Measurements from ENCODE around the gene AKAP17A. TPM values are rescaled to one million over a fixed set of nuclear protein-coding genes. Genes with fewer than 3 reads are reported as not detected.
A peak's percentile ranks its signal among the peaks of the same experiment; 100 is the strongest.

The AKAP17A gene
- total RNA-seq, 1 donor from 2014 or later: 34.3 TPM

DNA sequence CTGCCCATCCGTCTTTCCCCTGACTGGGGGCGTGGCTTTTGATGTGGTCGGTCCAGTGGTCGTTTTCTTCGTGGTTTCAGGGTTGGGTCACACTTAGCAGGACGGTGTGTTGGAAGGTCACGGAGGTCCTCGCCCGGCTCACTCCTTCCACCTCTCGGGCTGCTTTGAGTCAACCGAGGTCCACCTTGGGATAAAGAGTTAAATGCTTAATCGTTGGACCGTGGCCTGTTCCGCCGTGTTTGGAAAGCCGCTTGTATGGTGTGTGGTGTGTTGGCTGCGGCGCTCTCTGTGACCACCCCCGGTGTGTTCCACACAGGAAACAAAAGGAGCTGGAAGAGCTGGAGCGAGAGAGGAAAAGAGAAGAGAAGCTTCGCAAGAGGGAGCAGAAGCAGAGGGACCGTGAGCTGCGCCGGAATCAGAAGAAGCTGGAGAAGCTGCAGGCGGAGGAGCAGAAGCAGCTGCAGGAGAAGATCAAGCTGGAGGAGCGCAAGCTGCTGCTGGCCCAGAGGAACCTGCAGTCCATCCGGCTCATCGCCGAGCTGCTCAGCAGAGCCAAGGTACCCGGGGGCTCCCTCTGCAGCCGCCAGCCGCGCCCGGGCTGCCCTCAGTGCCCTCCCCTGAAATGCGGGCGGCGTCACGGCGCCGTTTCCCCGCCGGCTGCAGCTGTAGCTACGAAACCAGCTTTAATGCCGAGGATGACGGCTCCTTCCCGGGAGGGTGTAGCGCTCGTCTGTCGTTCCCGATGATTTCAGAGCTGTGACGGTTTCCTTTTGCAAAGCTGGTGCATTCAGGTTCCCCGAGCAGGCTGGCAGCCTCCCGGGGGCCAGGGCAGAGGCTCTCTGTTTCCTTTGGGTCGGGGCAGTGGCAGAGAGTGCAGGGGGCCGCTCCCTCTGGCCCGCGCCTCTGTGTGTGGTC lies 7.7 kb downstream of the AKAP17A start:
- Mint-ChIP-seq H3K27me3 (ENCODE audit: low read depth) (no peaks in the 10 kb centered on the region), H3K27ac (ENCODE audit: unreplicated experiment) (peak overlapping the region; percentile 45)

DNA sequence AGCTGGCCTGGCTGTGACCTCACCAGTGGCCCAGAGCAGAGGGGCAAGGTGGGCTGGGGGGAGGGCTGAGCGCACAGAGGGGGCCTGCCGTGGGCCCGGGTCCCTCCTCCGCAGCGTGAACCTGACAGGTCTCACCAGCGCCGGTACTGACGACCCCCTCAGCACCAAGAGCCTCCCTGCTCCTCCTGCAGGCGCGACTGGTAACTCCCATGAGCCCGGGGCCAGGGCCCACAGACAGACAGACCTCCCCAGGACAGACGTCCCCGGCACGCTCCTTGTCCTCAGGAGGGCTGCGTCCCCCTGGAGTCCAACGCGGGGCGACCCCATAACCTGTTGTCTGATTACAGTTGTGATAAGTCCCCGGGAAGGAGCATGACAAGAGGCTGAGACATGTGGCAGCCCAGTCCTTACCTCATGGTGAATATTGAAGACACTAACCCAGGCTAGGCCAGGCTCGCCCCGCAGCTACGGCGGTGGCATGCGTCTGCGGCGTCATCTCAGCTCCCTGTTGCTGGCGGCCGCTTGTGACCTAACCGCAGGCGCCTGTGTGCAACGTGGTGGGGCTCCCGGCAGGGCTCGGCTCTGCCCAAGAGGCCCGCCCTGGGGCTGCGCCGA lies 8.5 kb downstream of the AKAP17A start:
- H3K36me3 Mint-ChIP-seq (ENCODE audit: low read depth): peaks cover 49% of the 10 kb centered on the region

More for the DNA sequence above, 7.7 kb downstream of the AKAP17A start:
- peak; percentile 85 for DNase-seq (ENCODE audit: low spot score)
- Mint-ChIP-seq H3K9me3 (ENCODE audit: low read depth) (no peaks in the 10 kb centered on the region), H3K36me3 (ENCODE audit: low read depth) (peaks cover 47% of the 10 kb centered on the region), H3K4me3 (ENCODE audit: unreplicated experiment) (no peak overlapping the region), H3K4me1 (ENCODE audit: low read depth) (peaks cover 6% of the 10 kb centered on the region)
- TF ChIP-seq, protein P1, sequence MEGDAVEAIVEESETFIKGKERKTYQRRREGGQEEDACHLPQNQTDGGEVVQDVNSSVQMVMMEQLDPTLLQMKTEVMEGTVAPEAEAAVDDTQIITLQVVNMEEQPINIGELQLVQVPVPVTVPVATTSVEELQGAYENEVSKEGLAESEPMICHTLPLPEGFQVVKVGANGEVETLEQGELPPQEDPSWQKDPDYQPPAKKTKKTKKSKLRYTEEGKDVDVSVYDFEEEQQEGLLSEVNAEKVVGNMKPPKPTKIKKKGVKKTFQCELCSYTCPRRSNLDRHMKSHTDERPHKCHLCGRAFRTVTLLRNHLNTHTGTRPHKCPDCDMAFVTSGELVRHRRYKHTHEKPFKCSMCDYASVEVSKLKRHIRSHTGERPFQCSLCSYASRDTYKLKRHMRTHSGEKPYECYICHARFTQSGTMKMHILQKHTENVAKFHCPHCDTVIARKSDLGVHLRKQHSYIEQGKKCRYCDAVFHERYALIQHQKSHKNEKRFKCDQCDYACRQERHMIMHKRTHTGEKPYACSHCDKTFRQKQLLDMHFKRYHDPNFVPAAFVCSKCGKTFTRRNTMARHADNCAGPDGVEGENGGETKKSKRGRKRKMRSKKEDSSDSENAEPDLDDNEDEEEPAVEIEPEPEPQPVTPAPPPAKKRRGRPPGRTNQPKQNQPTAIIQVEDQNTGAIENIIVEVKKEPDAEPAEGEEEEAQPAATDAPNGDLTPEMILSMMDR (IDR thresholded peaks at IDR 0.05): no peak

GRCh38 chrX:1600406-1601050 lies 9.1 kb downstream of the AKAP17A start:
- H3K27ac Mint-ChIP-seq (ENCODE audit: unreplicated experiment): no peak overlapping the region
- H3K27me3 Mint-ChIP-seq (ENCODE audit: low read depth): no peaks in the 10 kb centered on the region
- peaks cover 44% of the 10 kb centered on the region for H3K36me3 Mint-ChIP-seq (ENCODE audit: low read depth)
- peak; percentile 85 for DNase-seq (ENCODE audit: low spot score)
- TF ChIP-seq, protein P1 (IDR thresholded peaks at IDR 0.05): no peak
- H3K4me1 Mint-ChIP-seq (ENCODE audit: low read depth): no peaks in the 10 kb centered on the region
- H3K9me3 Mint-ChIP-seq (ENCODE audit: low read depth): no peaks in the 10 kb centered on the region
- H3K4me3 Mint-ChIP-seq (ENCODE audit: unreplicated experiment): no peak overlapping the region

More for the DNA sequence above, 8.5 kb downstream of the AKAP17A start:
- no peaks in the 10 kb centered on the region for H3K27me3 Mint-ChIP-seq (ENCODE audit: low read depth)
- peak; percentile 85 for DNase-seq (ENCODE audit: low spot score)
- peaks cover 5% of the 10 kb centered on the region for H3K4me1 Mint-ChIP-seq (ENCODE audit: low read depth)
- H3K9me3 Mint-ChIP-seq (ENCODE audit: low read depth): no peaks in the 10 kb centered on the region
- no peak overlapping the region for H3K27ac Mint-ChIP-seq (ENCODE audit: unreplicated experiment)
- TF ChIP-seq, protein P1 (IDR thresholded peaks at IDR 0.05): no peak
- H3K4me3 Mint-ChIP-seq (ENCODE audit: unreplicated experiment): no peak overlapping the region

- peak; percentile 92 for DNase-seq (ENCODE audit: low spot score)
- Mint-ChIP-seq H3K9me3 (ENCODE audit: low read depth) (no peaks in the 10 kb centered on the region), H3K27me3 (ENCODE audit: low read depth) (no peaks in the 10 kb centered on the region), H3K36me3 (ENCODE audit: low read depth) (peaks cover 39% of the 10 kb centered on the region), H3K4me1 (ENCODE audit: low read depth) (no peaks in the 10 kb centered on the region), H3K27ac (ENCODE audit: unreplicated experiment) (no peak overlapping the region), H3K4me3 (ENCODE audit: unreplicated experiment) (no peak overlapping the region)
- TF ChIP-seq, protein P1 (IDR thresholded peaks at IDR 0.05): no peak
Measured at GRCh38 chrX:1601051-1601767, 9.8 kb downstream of the AKAP17A start.

DNA sequence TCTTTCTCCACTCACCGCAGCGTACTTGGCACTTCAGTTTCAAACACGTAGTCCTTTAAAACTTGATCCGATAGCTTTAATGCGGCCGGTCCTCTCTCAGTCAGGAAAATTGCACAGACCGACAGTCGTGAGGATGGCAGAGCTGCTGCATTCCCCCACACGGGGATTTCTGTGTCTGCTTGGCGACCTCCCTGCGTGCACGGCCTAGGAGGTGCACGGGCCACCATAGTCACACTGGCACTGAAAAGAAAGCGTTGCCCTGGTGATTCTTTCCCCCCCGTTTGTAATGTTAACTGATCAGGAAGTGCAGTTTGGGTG lies 10.3 kb downstream of the AKAP17A start:
- no peaks in the 10 kb centered on the region for H3K9me3 Mint-ChIP-seq (ENCODE audit: low read depth)
- H3K27ac Mint-ChIP-seq (ENCODE audit: unreplicated experiment): no peak overlapping the region
- TF ChIP-seq, protein P1 (IDR thresholded peaks at IDR 0.05): no peak
- H3K4me3 Mint-ChIP-seq (ENCODE audit: unreplicated experiment): no peak overlapping the region
- DNase-seq (ENCODE audit: low spot score): peak; percentile 39
- H3K27me3 Mint-ChIP-seq (ENCODE audit: low read depth): no peaks in the 10 kb centered on the region
- H3K36me3 Mint-ChIP-seq (ENCODE audit: low read depth): peaks cover 38% of the 10 kb centered on the region
- H3K4me1 Mint-ChIP-seq (ENCODE audit: low read depth): no peaks in the 10 kb centered on the region

All from chondrocyte (in vitro differentiated cells).